Gastrocnemius medialis (tissue), 4 donors: ENCODE measurements around the gene ENOX1.

ENCODE experiments used
- CTCF ChIP-seq, 5 experiments: fragments of 450-650 bp in 3 of 5; fragments of 200-600 bp in 2 of 5; sonication (generic) in 2 of 5; IDR thresholded peaks in 4 of 5; conservative IDR thresholded peaks in 1 of 5; 1 replicate in 4 of 5; 2 replicates in 1 of 5; pipeline ENCODE4 v1.5.1; 2016 to 2019; ENCODE audit warnings: antibody characterized with exemption in 5 of 5, mild to moderate bottlenecking in 3 of 5, moderate library complexity in 3 of 5
- POLR2A ChIP-seq, 2 donors: fragments of 450-650 bp; IDR thresholded peaks; one replicate each; pipeline ENCODE4 v1.6.1; 2017; ENCODE audit warnings: antibody characterized with exemption in 2 of 2, mild to moderate bottlenecking in 2 of 2, moderate library complexity in 2 of 2

- TF ChIP-seq CTCF (IDR thresholded peaks at IDR 0.05 in 4 of 5, conservative IDR thresholded peaks at IDR 0.05 in 1 of 5) (no peak), POLR2A (IDR thresholded peaks at IDR 0.05) (no peak)
These were observed 99.7 kb downstream of the ENOX1 start for GRCh38 chr13:43687038-43687437.
